GM12892 (cell line): ENCODE results near the gene VSIG10L.

Experiments
- POLR2A ChIP-seq: IDR thresholded peaks from 2 replicates; pipeline ENCODE4 v1.6.1; 2011; ENCODE audit warnings: low read depth, low read length, control low read depth
- TAF1 ChIP-seq: IDR thresholded peaks from 2 replicates; pipeline ENCODE4 v1.6.1; 2011; ENCODE audit warnings: low read depth, mild to moderate bottlenecking, control low read depth, low read length, borderline replicate concordance

- TF ChIP-seq POLR2A: no peak
- no peak for TF ChIP-seq TAF1
Observed at GRCh38 chr19:51296336-51297093, 45.4 kb downstream of the VSIG10L start.
